Measurements from ENCODE around the gene DHPS. TPM values are rescaled to one million over a fixed set of nuclear protein-coding genes. Genes with fewer than 3 reads are reported as not detected.
A peak's percentile ranks its signal among the peaks of the same experiment; 100 is the strongest.

DHPS gene
- total RNA-seq, 1 donor from 2014 or later: 160 TPM

GRCh38 chr19:12660980-12661379 lies 20.7 kb downstream of the DHPS start:
- no peak for TF ChIP-seq CTCF (IDR thresholded peaks at IDR 0.05)
- H3K27ac Mint-ChIP-seq: no peak overlapping the region
- H3K4me3 Mint-ChIP-seq: no peak overlapping the region
- no peaks in the 10 kb centered on the region for H3K9me3 Mint-ChIP-seq
- H3K27me3 Mint-ChIP-seq: no peaks in the 10 kb centered on the region
- ChIA-PET CTCF (no interaction called here), POLR2A (no interaction called here)
- H3K4me1 Mint-ChIP-seq: peaks cover 26% of the 10 kb centered on the region
- peaks cover 82% of the 10 kb centered on the region for H3K36me3 Mint-ChIP-seq (ENCODE audit: low read depth)
- no peak for ATAC-seq (ENCODE audit: low read depth)
- intact Hi-C loops (cut with micrococcal nuclease): no loop called here
- no peak for DNase-seq

- CTCF ChIA-PET: no interaction called here
- Mint-ChIP-seq H3K4me1 (peaks cover 2% of the 10 kb centered on the region), H3K9me3 (no peaks in the 10 kb centered on the region), H3K4me3 (no peak overlapping the region), H3K27me3 (no peaks in the 10 kb centered on the region), H3K36me3 (ENCODE audit: low read depth) (peaks cover 78% of the 10 kb centered on the region), H3K27ac (no peak overlapping the region)
- POLR2A ChIA-PET: interaction anchor here (0.6 to 1.5 kb wide), 5 partner anchors 9 to 442 kb away, joined by 3 to 21 read pairs (median 5); partner anchors contain the start of genes MAN2B1 and WDR83
- no peak for DNase-seq
- no peak for TF ChIP-seq CTCF (IDR thresholded peaks at IDR 0.05)
- ATAC-seq (ENCODE audit: low read depth): no peak
- intact Hi-C loops (cut with micrococcal nuclease): no loop called here
These were observed 23.7 kb downstream of the DHPS start for GRCh38 chr19:12657966-12658365.

DNA sequence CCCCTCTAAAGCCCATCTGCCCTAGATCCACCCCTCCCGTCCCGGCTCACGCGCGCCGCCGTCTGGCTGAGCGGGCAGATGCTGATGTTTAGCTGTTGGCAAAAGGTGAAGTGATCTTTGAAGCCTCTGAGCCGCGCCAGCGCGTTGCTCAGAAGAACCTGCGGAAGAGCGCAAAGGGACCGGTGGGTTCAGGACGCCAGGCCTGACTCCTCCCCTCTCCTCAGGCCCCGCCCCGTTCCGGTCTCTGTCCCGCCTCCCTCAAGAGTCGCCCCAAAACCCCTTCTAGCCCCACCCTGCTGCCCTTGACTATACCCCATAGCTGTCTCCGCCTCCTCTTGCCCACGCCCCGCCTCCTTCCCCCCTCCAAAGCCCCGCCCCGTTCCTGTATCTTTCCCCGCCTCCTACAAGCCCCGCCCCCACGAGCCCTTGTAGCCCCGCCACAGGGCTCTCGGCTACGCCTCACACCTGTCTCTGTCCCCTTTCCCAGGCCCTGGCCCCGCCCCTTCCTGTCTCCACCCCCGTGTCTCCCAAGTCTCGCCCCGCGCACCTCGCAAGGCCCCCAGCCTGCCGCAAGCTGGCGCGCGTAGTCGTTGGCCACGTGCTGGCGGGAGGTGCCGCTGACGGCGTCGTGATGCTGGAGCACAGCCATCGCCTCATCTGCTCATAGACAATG lies 24.6 kb downstream of the DHPS start:
- ChIA-PET POLR2A (interaction anchor here (0.7 to 1.5 kb wide), 3 partner anchors 9 to 82 kb away, joined by 3 to 21 read pairs (median 6); partner anchors contain the start of genes MAN2B1 and WDR83), CTCF (no interaction called here)
- Mint-ChIP-seq H3K27me3 (no peaks in the 10 kb centered on the region), H3K4me3 (no peak overlapping the region), H3K4me1 (peaks cover 2% of the 10 kb centered on the region), H3K9me3 (no peaks in the 10 kb centered on the region), H3K36me3 (ENCODE audit: low read depth) (peaks cover 76% of the 10 kb centered on the region), H3K27ac (no peak overlapping the region)
- no peak for TF ChIP-seq CTCF (IDR thresholded peaks at IDR 0.05)
- no peak for DNase-seq
- intact Hi-C loops (cut with micrococcal nuclease): no loop called here
- peak; percentile 54 for ATAC-seq (ENCODE audit: low read depth)

DNA sequence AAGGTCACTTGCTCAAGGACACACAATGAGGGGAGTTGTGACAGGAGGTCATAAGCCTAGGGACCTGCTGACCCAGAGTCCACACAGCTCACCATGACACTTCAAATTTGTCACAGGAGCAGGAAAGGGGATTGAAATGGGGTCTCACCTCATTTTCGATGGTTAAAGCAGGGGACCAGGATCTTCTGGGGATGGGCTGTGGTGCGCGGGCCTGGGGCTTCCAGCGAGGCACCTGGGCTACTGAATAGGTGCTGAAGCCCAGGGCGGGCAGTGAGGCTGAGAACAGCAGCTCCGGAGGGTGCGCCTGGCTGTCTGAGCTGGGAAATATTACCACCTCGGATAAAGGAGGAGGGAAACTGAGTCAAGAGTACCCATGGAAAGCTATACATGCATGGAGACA lies 26.1 kb downstream of the DHPS start:
- intact Hi-C loops (cut with micrococcal nuclease): no loop called here
- CTCF ChIA-PET: interaction anchor here (1.2 kb wide), 1 partner anchor 16 kb away, joined by 4 read pairs; no protein-coding TSS in a partner anchor
- no peak for DNase-seq
- no peaks in the 10 kb centered on the region for H3K9me3 Mint-ChIP-seq
- H3K4me1 Mint-ChIP-seq: peaks cover 2% of the 10 kb centered on the region
- H3K27ac Mint-ChIP-seq: no peak overlapping the region
- peaks cover 76% of the 10 kb centered on the region for H3K36me3 Mint-ChIP-seq (ENCODE audit: low read depth)
- POLR2A ChIA-PET: interaction anchor here (0.7 kb wide), 1 partner anchor 503 kb away, joined by 3 read pairs; no protein-coding TSS in a partner anchor
- H3K4me3 Mint-ChIP-seq: no peak overlapping the region
- no peaks in the 10 kb centered on the region for H3K27me3 Mint-ChIP-seq
- no peak for TF ChIP-seq CTCF (IDR thresholded peaks at IDR 0.05)
- ATAC-seq (ENCODE audit: low read depth): no peak

GRCh38 chr19:12652219-12652618 lies 29.5 kb downstream of the DHPS start:
- POLR2A ChIA-PET: interaction anchor here (0.6 kb wide), 1 partner anchor 19 kb away, joined by 3 read pairs; no protein-coding TSS in a partner anchor
- intact Hi-C loops (cut with micrococcal nuclease): no loop called here

More at GRCh38 chr19:12652219-12652618, 29.5 kb downstream of the DHPS start:
- no peaks in the 10 kb centered on the region for H3K9me3 Mint-ChIP-seq
- no peak overlapping the region for H3K27ac Mint-ChIP-seq
- ATAC-seq (ENCODE audit: low read depth) (no peak), DNase-seq (no peak)
- no peaks in the 10 kb centered on the region for H3K27me3 Mint-ChIP-seq
- TF ChIP-seq CTCF (IDR thresholded peaks at IDR 0.05): no peak
- peaks cover 7% of the 10 kb centered on the region for H3K4me1 Mint-ChIP-seq
- CTCF ChIA-PET: no interaction called here
- no peak overlapping the region for H3K4me3 Mint-ChIP-seq
- H3K36me3 Mint-ChIP-seq (ENCODE audit: low read depth): peaks cover 60% of the 10 kb centered on the region
